IgD-negative memory B cell (primary cell): Measurements from ENCODE around the gene PCK2. TPM values are rescaled to one million over a fixed set of nuclear protein-coding genes. Genes with fewer than 3 reads are reported as not detected.
"Not testable (repeated sequence)": the region's sequence is repeated elsewhere in the genome, so short reads cannot be mapped to it uniquely, and the experiment has no call there.

Experiments
- H3K27ac Mint-ChIP-seq, 3 donors: one replicate each; pipeline ENCODE4 v1.8.0; 2020 to 2022; ENCODE audit warnings: mild to moderate bottlenecking in 3 of 3, mixed read lengths in 3 of 3, moderate library complexity in 1 of 3
- H3K27me3 Mint-ChIP-seq: one replicate; pipeline ENCODE4 v1.8.0; 2021; ENCODE audit warnings: mixed read lengths
- H3K36me3 Mint-ChIP-seq: one replicate; pipeline ENCODE4 v1.8.0; 2020; ENCODE audit warnings: mild to moderate bottlenecking, mixed read lengths
- H3K4me1 Mint-ChIP-seq, 3 donors: one replicate each; pipeline ENCODE4 v1.8.0; 2020 to 2022; ENCODE audit warnings: mixed read lengths in 3 of 3, mild to moderate bottlenecking in 1 of 3
- H3K4me3 Mint-ChIP-seq, 4 donors: one replicate each; pipeline ENCODE4 v1.8.0; 2020 to 2022; ENCODE audit warnings: mild to moderate bottlenecking in 4 of 4, mixed read lengths in 4 of 4, moderate library complexity in 3 of 4
- H3K9me3 Mint-ChIP-seq, 3 donors: one replicate each; pipeline ENCODE4 v1.8.0; 2020 to 2021; ENCODE audit warnings: mixed read lengths in 3 of 3, mild to moderate bottlenecking in 1 of 3
- polyA plus RNA-seq: library from polyadenylated mRNA; unstranded; fragments of 300-500 nt; fragmentation: Illumina TruSeq; gene quantifications from one replicate; pipeline ENCODE4 v1.2.3, GENCODE V29; 2021

PCK2 gene
- polyA plus RNA-seq: 50.2 TPM

GRCh38 chr14:24093901-24094840, at the start of gene PCK2:
Gene PCK2 (plus strand): TSS chr14:24094311. CDS start chr14:24094406, 95 bp downstream.
- Mint-ChIP-seq H3K9me3 (no peaks in the 10 kb centered on the region), H3K4me1 (peaks cover 15 to 29% (median 26%) of the 10 kb centered on the region in 3 donors), H3K4me3 (peak within 1 kb of the TSS; percentile 81 to 98 (median 96)), H3K27ac (peak within 1 kb of the TSS; percentile 84 to 98 (median 85)), H3K27me3 (no peaks in the 10 kb centered on the region), H3K36me3 (peaks cover 2% of the 10 kb centered on the region)

- Mint-ChIP-seq H3K4me1 (peaks cover 22 to 26% (median 26%) of the 10 kb centered on the region in 3 donors), H3K4me3 (peak overlapping the region in 3 of 4 donors; percentile 8 to 61 (median 41)), H3K27ac (peak overlapping the region in 1 of 3 donors; percentile 73)
- not testable (repeated sequence) for H3K9me3 Mint-ChIP-seq, H3K36me3 Mint-ChIP-seq, H3K27me3 Mint-ChIP-seq
Observed at GRCh38 chr14:24049002-24049401, 45.1 kb upstream of the PCK2 start.

DNA sequence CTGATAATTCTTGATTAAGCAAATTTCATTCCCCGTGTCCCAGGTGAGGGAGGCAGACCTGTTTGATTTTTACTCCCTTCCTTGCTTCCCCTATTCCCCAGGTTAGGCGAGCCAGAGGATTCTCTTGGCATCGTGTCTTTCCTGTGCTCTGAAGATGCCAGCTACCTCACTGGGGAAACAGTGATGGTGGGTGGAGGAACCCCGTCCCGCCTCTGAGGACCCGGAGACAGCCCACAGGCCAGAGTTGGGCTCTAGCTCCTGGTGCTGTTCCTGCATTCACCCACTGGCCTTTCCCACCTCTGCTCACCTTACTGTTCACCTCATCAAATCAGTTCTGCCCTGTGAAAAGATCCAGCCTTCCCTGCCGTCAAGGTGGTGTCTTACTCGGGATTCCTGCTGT, 43.4 kb upstream of the PCK2 start:
- Mint-ChIP-seq H3K27ac (peak overlapping the region; percentile 77 to 93 (median 92)), H3K4me3 (peak overlapping the region; percentile 83 to 94 (median 88)), H3K4me1 (peaks cover 22 to 26% (median 26%) of the 10 kb centered on the region in 3 donors)
- H3K36me3 Mint-ChIP-seq, H3K9me3 Mint-ChIP-seq, H3K27me3 Mint-ChIP-seq: not testable (repeated sequence)

DNA sequence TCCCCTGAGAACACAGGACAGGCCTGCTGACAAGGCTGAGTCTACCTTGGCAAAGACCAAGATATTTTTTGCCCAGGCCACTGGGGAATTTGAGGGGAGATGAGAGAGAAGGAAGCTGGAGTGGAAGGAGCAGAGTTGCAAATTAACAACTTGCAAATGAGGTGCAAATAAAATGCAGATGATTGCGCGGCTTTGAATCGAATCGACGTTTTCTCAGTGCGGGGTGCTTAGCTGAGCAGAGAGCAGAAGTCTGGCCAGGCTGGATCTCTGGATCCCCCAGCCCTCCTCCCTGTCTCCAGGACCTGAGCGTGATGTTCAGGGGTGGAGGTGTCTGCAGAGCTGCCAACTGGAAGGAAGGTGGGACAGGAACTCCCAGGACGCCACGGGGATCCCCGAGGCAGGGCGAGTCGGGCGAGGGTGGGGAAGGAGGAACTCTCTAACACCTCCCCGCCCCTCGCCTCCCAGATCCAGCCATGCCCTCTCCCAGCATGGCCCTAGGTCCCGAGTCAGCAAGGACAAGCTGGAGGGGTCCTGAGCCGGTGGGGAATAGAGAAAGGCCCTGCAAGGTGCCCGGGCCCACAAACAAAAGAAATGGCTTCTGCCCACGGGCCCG, 42.8 kb upstream of the PCK2 start:
- H3K4me1 Mint-ChIP-seq: peaks cover 22 to 26% (median 26%) of the 10 kb centered on the region in 3 donors
- no peaks in the 10 kb centered on the region for H3K27me3 Mint-ChIP-seq
- H3K27ac Mint-ChIP-seq: peak overlapping the region; percentile 77 to 93 (median 92)
- H3K9me3 Mint-ChIP-seq: no peaks in the 10 kb centered on the region
- H3K36me3 Mint-ChIP-seq: peaks cover under 1% of the 10 kb centered on the region
- H3K4me3 Mint-ChIP-seq: peak overlapping the region; percentile 83 to 94 (median 88)

DNA sequence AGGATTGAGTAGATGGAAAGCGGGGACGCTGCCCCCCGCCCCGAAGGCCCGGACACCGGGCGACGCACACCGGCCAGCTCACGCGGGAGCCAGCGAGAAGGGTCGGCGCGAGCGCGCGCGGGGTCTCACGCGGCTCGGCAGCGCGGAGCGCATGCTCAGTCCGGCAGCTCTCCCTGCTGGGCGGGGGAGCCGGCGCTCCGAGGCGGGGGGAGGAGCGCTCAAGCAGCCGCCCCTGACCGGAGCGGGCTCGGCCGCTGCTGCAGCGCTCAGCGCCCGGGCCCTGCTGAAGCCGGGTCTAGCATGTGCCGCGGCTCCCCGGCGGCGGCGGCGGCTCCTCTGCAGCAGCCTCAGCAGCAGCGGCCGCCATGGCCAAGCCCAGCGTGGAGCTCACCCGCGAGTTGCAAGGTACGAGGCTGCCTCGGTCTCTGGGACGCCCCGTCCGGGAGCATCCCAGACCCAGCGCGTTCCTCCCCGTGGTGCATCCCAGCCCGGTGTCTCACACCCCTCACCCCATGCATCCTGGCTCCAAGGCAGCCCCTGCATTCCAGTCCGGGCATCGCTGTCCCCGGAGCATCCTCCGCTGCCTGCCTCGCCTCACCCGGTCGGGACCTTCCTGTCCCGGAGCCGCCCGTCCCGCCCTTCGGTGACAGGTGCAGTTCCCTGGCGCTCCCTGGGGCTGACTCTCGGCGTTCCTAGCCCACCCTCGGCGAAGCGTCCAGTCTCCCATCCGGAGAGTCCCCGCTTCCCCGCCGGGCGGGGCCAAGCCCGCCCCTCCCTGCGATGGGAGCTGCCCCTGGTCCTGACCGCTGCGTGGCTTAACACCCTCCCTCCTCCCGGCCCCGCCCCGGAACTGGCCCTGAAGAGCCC, 42.1 kb upstream of the PCK2 start, which contains the start of gene CARMIL3:
Gene CARMIL3, plus strand, starts transcription at position 221 of the 867 bp plus-strand sequence. Its CDS starts 145 bp downstream, at position 366.
- Mint-ChIP-seq H3K4me3 (peak within 1 kb of the TSS; percentile 83 to 94 (median 88)), H3K36me3 (peaks cover 3% of the 10 kb centered on the region), H3K4me1 (peaks cover 22 to 26% (median 26%) of the 10 kb centered on the region in 3 donors), H3K27ac (peak within 1 kb of the TSS; percentile 77 to 93 (median 92)), H3K27me3 (no peaks in the 10 kb centered on the region), H3K9me3 (no peaks in the 10 kb centered on the region)

DNA sequence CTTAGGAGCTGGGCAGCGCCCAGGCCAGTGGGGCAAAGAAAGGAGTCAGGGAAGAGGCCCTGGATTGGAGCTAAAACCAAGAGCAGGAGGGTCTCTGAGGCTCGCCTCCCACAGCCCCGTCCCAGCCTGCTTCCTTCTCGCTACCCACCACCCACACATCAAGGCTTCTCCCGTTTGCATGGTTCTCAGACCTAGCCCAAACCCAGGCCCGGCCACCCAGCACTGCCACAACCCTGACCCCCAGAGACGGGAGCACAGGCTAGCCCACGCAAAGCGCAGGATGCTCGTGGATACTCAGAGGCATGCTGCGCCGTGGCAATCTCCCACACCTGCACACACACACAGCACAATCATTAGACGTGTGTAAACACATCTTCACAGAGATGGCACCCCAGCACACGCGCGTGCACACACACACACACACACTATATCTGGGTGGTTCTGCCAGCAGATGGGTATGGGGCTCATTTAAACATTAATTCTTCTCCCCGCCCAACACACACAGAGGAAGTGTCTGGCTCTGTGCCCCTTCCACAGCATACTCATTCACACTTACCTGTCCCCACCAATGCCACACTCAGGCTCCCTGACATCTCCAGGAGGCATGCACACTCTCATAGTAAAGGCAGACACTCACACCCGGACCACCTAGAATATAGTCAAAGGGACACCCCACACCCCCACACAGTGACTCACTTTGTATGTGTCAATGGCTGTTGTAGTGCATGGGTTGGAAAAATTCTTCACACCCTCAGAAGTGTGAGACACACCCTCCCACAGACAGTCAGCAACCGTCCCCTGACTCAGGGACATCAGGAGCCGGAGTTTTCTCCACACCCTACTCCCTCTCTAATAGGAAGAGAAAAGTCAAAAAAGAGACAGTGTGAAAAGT, 41.2 kb upstream of the PCK2 start:
- Mint-ChIP-seq H3K27ac (peak overlapping the region in 2 of 3 donors; percentile 11 to 16), H3K36me3 (peaks cover 3% of the 10 kb centered on the region), H3K27me3 (no peaks in the 10 kb centered on the region), H3K4me1 (peaks cover 22 to 26% (median 26%) of the 10 kb centered on the region in 3 donors), H3K4me3 (peak overlapping the region; percentile 66 to 84 (median 82)), H3K9me3 (no peaks in the 10 kb centered on the region)

DNA sequence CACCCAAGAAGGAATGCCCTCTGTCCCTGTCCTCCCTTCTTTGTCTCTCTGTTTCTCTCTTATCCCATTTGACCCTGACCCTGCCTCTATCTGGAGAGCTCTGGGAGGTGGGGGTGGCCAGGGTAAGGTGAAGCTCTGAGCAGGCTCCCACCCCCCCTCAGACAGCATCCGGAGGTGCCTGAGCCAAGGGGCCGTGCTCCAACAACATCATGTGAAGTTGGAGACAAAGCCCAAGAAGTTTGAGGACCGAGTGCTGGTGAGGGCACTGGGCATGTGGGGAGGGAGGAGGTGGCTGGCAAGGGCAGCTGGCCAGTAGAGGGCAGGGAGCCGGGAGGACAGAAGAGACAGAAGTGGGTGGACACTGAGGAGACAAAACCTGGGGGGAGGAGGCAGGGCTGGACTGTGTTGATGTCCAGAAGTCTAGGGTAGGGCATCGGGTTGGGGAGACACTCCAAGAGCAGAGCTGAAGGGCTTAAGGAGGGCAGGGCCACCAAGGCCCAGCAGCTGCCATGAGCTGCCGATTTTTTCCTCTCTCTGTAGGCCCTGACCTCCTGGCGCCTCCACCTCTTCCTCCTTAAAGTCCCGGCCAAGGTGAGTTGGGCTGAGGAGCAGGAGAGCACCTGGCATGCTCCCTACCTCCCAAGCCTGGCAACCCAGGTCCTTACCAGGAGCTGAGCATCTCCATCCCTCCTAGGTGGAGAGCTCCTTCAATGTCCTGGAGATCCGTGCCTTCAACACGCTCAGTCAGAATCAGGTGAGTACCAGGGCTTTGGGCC, 40.4 kb upstream of the PCK2 start:
- Mint-ChIP-seq H3K4me3 (peak overlapping the region; percentile 66 to 84 (median 82)), H3K27ac (peak overlapping the region in 1 of 3 donors; percentile 53), H3K27me3 (peaks cover 2% of the 10 kb centered on the region), H3K36me3 (peaks cover 5% of the 10 kb centered on the region), H3K4me1 (peaks cover 21 to 30% (median 24%) of the 10 kb centered on the region in 3 donors), H3K9me3 (no peaks in the 10 kb centered on the region)

DNA sequence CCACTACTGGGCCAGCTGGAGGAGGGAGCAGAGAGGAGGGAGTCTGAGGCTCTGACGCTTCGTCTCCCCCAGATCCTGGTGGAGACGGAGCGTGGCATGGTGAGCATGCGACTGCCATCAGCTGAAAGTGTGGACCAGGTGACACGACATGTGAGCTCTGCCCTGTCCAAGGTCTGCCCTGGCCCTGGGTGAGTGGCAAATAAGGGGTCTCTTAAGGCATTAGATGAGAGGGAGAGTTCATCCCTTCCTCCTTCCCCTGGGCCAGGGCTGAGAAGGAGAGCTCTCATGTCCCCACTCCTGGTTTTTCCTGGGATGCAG, 39.8 kb upstream of the PCK2 start:
- Mint-ChIP-seq H3K9me3 (no peaks in the 10 kb centered on the region), H3K4me1 (peaks cover 17 to 25% (median 18%) of the 10 kb centered on the region in 3 donors), H3K27ac (no peak overlapping the region), H3K4me3 (peak overlapping the region in 1 of 4 donors; percentile 84), H3K27me3 (peaks cover 2% of the 10 kb centered on the region), H3K36me3 (peaks cover 5% of the 10 kb centered on the region)

- H3K9me3 Mint-ChIP-seq: no peaks in the 10 kb centered on the region
- peaks cover 5% of the 10 kb centered on the region for H3K36me3 Mint-ChIP-seq
- peaks cover 2% of the 10 kb centered on the region for H3K27me3 Mint-ChIP-seq
- no peak overlapping the region for H3K27ac Mint-ChIP-seq
- H3K4me1 Mint-ChIP-seq: peaks cover 16 to 24% (median 17%) of the 10 kb centered on the region in 3 donors
- peak overlapping the region in 1 of 4 donors; percentile 67 for H3K4me3 Mint-ChIP-seq
Observed at GRCh38 chr14:24054646-24055045, 39.5 kb upstream of the PCK2 start.

GRCh38 chr14:24055971-24056799, 37.9 kb upstream of the PCK2 start:
- no peaks in the 10 kb centered on the region for H3K9me3 Mint-ChIP-seq
- H3K27me3 Mint-ChIP-seq: peaks cover 2% of the 10 kb centered on the region
- H3K4me1 Mint-ChIP-seq: peaks cover 11 to 12% (median 11%) of the 10 kb centered on the region in 3 donors
- H3K4me3 Mint-ChIP-seq: peak overlapping the region in 1 of 4 donors; percentile 47
- peaks cover 7% of the 10 kb centered on the region for H3K36me3 Mint-ChIP-seq
- no peak overlapping the region for H3K27ac Mint-ChIP-seq

DNA sequence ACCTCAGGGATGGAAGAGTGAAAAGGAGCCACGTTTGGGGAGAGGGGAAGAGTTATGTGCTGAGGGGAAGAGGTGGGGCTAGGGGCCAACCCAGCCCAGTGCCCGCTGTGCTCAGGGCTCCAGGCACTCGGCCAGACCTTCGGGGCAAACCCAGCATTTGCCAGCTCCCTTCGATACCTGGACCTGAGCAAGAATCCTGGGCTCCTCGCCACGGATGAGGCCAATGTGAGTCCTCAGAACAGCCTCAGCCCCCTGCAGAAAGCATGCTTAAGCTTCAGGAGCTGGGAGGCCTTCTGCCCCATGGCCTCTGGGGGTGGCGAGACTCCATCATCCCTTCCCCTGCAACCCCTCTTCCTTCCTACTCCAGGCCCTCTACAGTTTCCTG, 37.3 kb upstream of the PCK2 start:
- Mint-ChIP-seq H3K36me3 (peaks cover 7% of the 10 kb centered on the region), H3K4me1 (peaks cover 10 to 11% (median 10%) of the 10 kb centered on the region in 3 donors), H3K27me3 (peaks cover 2% of the 10 kb centered on the region), H3K4me3 (no peak overlapping the region), H3K9me3 (no peaks in the 10 kb centered on the region), H3K27ac (no peak overlapping the region)

DNA sequence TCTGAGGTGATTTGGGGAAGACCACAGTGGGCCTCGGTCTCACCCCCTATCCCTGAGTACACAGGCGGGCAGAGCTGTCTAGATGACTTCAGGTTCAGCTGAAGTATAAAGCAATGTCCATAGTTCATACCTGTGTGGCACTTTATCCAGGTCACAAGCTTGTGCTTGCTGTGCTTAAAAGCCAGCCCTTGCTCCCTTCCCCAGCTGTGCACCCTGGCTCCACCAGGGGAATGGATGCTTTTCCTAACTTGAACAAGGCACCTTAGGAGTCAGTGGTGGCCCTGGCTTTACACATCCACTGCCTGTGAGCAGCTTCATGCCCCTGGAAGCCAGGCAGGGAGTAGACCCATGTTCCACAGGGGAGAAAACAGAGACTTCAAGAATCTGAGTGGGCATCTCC, 36.8 kb upstream of the PCK2 start:
- Mint-ChIP-seq H3K27ac (no peak overlapping the region), H3K27me3 (peaks cover 2% of the 10 kb centered on the region), H3K9me3 (no peaks in the 10 kb centered on the region), H3K36me3 (peaks cover 7% of the 10 kb centered on the region), H3K4me1 (peaks cover 10 to 11% (median 10%) of the 10 kb centered on the region in 3 donors), H3K4me3 (no peak overlapping the region)
